Hippocampal formation (tissue), 2 donors: ENCODE data around the gene SPIB.
"Not testable (repeated sequence)": the region's sequence is repeated elsewhere in the genome, so short reads cannot be mapped to it uniquely, and the experiment has no call there.

Experiments used
- DNase-seq, 2 donors: peaks; one replicate each; lab custom pipeline; 2025; lab: John Stamatoyannopoulos, UW

Gene SPIB

GRCh38 chr19:50418176-50419021 is at the start of gene SPIB:
TSS of gene SPIB (plus strand) at chr19:50418938. CDS start at chr19:50418963, 25 bp downstream.
- no peak for DNase-seq

- no peak for DNase-seq
Measured at GRCh38 chr19:50371914-50372475, 46.7 kb upstream of the SPIB start.

- peak; percentile 93 to 97 for DNase-seq
Measured at GRCh38 chr19:50376166-50377050, 42.3 kb upstream of the SPIB start, which contains the start of gene NR1H2. TSS of gene NR1H2 (plus strand) at chr19:50376457. CDS start at chr19:50377606, 1,149 bp downstream.

GRCh38 chr19:50377051-50377461 is 41.7 kb upstream of the SPIB start:
- DNase-seq: no peak

- no peak for DNase-seq
Measured at GRCh38 chr19:50377517-50377916, 41.2 kb upstream of the SPIB start.

GRCh38 chr19:50378169-50378862 is 40.4 kb upstream of the SPIB start:
- no peak for DNase-seq

- DNase-seq: no peak
Measured at GRCh38 chr19:50378863-50379236, 39.9 kb upstream of the SPIB start.

GRCh38 chr19:50379602-50380001 is 39.1 kb upstream of the SPIB start:
- no peak for DNase-seq

- DNase-seq: no peak
Measured at GRCh38 chr19:50380137-50380536, 38.6 kb upstream of the SPIB start.

- no peak for DNase-seq
Measured at GRCh38 chr19:50380751-50381151, 38.0 kb upstream of the SPIB start.

GRCh38 chr19:50381881-50382729 is 36.6 kb upstream of the SPIB start:
- DNase-seq: no peak

GRCh38 chr19:50383001-50383851 is 35.5 kb upstream of the SPIB start:
- no peak for DNase-seq

- peak; percentile 88 to 90 for DNase-seq
Measured at GRCh38 chr19:50383852-50384684, 34.7 kb upstream of the SPIB start, which contains the start of gene POLD1. TSS of gene POLD1 (plus strand) at chr19:50384347. CDS start at chr19:50398852, 14,505 bp downstream.

GRCh38 chr19:50384685-50385535 is 33.8 kb upstream of the SPIB start:
- DNase-seq: no peak

- no peak for DNase-seq
Measured at GRCh38 chr19:50387176-50387867, 31.4 kb upstream of the SPIB start.

GRCh38 chr19:50387868-50388245 is 30.9 kb upstream of the SPIB start:
- no peak for DNase-seq

- not testable (repeated sequence) for DNase-seq
Measured at GRCh38 chr19:50390295-50390694, 28.4 kb upstream of the SPIB start.
